Tibial nerve (tissue), 3 donors: ENCODE measurements around the gene FRK.

Source experiments
- CTCF ChIP-seq, 5 experiments: fragments of 200-600 bp in 3 of 5; fragments of 450-650 bp in 2 of 5; sonication (generic) in 3 of 5; IDR thresholded peaks; one replicate each; pipeline ENCODE4 v1.5.1; 2016 to 2019; ENCODE audit warnings: antibody characterized with exemption in 5 of 5, mild to moderate bottlenecking in 3 of 5, moderate library complexity in 2 of 5
- POLR2A ChIP-seq, 2 donors: fragments of 450-650 bp; IDR thresholded peaks; one replicate each; pipeline ENCODE4 v1.6.1; 2017; ENCODE audit warnings: antibody characterized with exemption in 2 of 2, mild to moderate bottlenecking in 2 of 2, moderate library complexity in 2 of 2

GRCh38 chr6:116047173-116047933 is 13.3 kb downstream of the FRK start:
- TF ChIP-seq POLR2A (IDR thresholded peaks at IDR 0.05) (no peak), CTCF (IDR thresholded peaks at IDR 0.05) (no peak)
